Calu3 (cell line): ENCODE measurements around the gene LCNL1. TPM values are rescaled to one million over a fixed set of nuclear protein-coding genes. Genes with fewer than 3 reads are reported as not detected.

ENCODE experiments used
- BruUV-seq: library from RNA; stranded (reverse); fragments of 400-500 nt; replicated peaks from 2 replicates; lab custom pipeline; 2021; lab: Mats Ljungman, UMichigan
- CTCF ChIA-PET: fragments of 300-600 bp; sonication (Branson Sonifier 250); formaldehyde crosslinking; loops from one replicate; lab custom pipeline; 2022; ENCODE audit warnings: antibody characterized with exemption; lab: Charles Lee
- DNase-seq: peaks from one replicate; pipeline ENCODE4 v3.0.0; 2022
- H3K27ac Mint-ChIP-seq: one replicate; pipeline ENCODE4 v1.8.0; 2022; ENCODE audit warnings: mixed read lengths; ENCODE audit not compliant: unreplicated experiment
- H3K27me3 Mint-ChIP-seq: one replicate; pipeline ENCODE4 v1.8.0; 2022; ENCODE audit warnings: mixed read lengths; ENCODE audit not compliant: unreplicated experiment
- H3K36me3 Mint-ChIP-seq: one replicate; pipeline ENCODE4 v1.8.0; 2022; ENCODE audit warnings: mild to moderate bottlenecking, moderate library complexity, mixed read lengths; ENCODE audit not compliant: insufficient read depth, unreplicated experiment
- H3K4me1 Mint-ChIP-seq: one replicate; pipeline ENCODE4 v1.8.0; 2022; ENCODE audit warnings: mild to moderate bottlenecking, low read depth, mixed read lengths; ENCODE audit not compliant: unreplicated experiment
- H3K4me3 Mint-ChIP-seq: one replicate; pipeline ENCODE4 v1.8.0; 2022; ENCODE audit warnings: mild to moderate bottlenecking, low read depth, moderate library complexity, mixed read lengths; ENCODE audit not compliant: unreplicated experiment
- H3K9me3 Mint-ChIP-seq: one replicate; pipeline ENCODE4 v1.8.0; 2022; ENCODE audit warnings: low read depth, mixed read lengths; ENCODE audit not compliant: unreplicated experiment
- intact Hi-C: fragments of 100-400 bp; cut with micrococcal nuclease; formaldehyde crosslinking; loops from one replicate; pipeline ENCODE4 v1.10.0; 2022; ENCODE audit not compliant: unreplicated experiment
- total RNA-seq: library from RNA; stranded (reverse); gene quantifications from 2 replicates; pipeline ENCODE4 v1.2.3, GENCODE V29; 2022
- TF ChIP-seq, protein P1 (sequence below): fragments of 200-600 bp; IDR thresholded peaks from one replicate; pipeline ENCODE4 v1.8.0; 2022; ENCODE audit warnings: antibody characterized with exemption; ENCODE audit not compliant: unreplicated experiment

The LCNL1 gene
- total RNA-seq, 1 experiment from 2014 or later, result not detected

DNA sequence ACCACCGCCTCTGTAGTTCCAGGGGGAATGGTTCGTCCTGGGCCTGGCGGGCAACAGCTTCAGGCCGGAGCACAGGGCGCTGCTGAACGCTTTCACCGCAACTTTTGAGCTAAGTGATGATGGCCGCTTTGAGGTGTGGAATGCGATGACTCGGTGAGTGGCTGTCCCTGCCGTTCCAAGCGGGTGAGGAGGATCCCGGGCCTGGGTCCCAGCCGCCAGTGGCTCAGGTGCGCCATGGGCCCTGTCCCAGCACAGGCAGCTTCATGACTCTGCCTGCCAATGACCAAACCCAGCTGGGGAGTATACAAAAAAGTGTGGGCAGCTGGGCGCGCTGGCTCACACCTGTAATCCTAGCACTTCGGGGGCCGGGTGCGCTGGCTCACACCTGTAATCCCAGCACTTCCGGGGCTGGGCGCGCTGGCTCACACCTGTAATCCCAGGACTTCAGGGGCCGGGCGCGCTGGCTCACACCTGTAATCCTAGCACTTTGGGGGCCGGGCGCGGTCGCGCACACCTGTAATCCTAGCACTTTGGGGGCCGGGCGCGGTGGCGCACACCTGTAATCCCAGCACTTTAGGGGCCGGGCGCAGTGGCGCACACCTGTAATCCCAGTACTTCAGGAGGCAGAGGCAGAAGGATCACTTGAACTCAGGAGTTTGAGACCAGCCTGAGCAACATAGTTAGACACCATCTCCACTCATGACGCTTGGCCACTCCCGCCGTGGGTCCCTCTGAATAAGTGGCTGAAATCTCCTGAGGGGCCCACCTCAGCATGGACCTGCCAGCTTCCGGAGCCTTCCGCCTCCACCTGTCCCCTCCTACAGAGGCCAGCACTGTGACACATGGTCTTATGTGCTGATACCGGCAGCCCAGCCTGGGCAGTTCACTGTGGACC lies 29.7 kb upstream of the LCNL1 start:
- TF ChIP-seq, protein P1, sequence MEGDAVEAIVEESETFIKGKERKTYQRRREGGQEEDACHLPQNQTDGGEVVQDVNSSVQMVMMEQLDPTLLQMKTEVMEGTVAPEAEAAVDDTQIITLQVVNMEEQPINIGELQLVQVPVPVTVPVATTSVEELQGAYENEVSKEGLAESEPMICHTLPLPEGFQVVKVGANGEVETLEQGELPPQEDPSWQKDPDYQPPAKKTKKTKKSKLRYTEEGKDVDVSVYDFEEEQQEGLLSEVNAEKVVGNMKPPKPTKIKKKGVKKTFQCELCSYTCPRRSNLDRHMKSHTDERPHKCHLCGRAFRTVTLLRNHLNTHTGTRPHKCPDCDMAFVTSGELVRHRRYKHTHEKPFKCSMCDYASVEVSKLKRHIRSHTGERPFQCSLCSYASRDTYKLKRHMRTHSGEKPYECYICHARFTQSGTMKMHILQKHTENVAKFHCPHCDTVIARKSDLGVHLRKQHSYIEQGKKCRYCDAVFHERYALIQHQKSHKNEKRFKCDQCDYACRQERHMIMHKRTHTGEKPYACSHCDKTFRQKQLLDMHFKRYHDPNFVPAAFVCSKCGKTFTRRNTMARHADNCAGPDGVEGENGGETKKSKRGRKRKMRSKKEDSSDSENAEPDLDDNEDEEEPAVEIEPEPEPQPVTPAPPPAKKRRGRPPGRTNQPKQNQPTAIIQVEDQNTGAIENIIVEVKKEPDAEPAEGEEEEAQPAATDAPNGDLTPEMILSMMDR, result no peak
- no peaks in the 10 kb centered on the region for H3K27me3 Mint-ChIP-seq
- H3K4me1 Mint-ChIP-seq, result no peaks in the 10 kb centered on the region
- H3K9me3 Mint-ChIP-seq, result no peaks in the 10 kb centered on the region
- H3K36me3 Mint-ChIP-seq, result peaks cover 14% of the 10 kb centered on the region
- no peak for DNase-seq
- no TSS peak for BruUV-seq
- intact Hi-C loops, result no loop called here
- CTCF ChIA-PET, result interaction anchor here (0.7 kb wide), 1 partner anchor 134 kb away, joined by 5 read pairs; the partner anchor contains the start of gene MAN1B1
- no peak overlapping the region for H3K27ac Mint-ChIP-seq
- H3K4me3 Mint-ChIP-seq, result no peak overlapping the region

DNA sequence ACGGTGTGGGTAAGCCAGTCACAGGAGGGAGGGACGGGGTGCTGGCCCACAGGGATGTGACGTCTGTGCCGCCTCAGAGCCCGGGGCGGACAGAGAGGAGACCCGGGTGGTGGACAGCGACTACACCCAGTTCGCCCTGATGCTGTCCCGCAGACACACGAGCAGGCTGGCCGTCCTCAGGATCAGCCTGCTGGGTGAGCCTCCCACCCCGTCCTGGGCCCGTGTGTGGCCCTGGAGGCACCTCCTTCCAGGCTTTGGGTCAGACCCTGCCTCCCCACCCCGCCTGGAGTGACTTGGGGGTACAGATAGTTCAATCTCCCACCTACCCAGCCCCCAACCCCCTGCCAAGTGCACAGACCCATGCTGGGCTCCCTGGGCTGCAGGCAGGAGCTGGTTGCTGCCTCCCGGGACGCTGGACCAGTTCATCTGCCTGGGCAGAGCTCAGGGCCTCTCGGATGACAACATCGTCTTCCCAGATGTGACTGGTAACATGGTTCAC lies 29.0 kb upstream of the LCNL1 start:
- no peaks in the 10 kb centered on the region for H3K9me3 Mint-ChIP-seq
- peaks cover 14% of the 10 kb centered on the region for H3K36me3 Mint-ChIP-seq
- no peak for DNase-seq
- CTCF ChIA-PET, result no interaction called here
- intact Hi-C loops, result no loop called here
- no TSS peak for BruUV-seq
- H3K27me3 Mint-ChIP-seq, result no peaks in the 10 kb centered on the region
- no peaks in the 10 kb centered on the region for H3K4me1 Mint-ChIP-seq
- no peak overlapping the region for H3K4me3 Mint-ChIP-seq
- TF ChIP-seq, protein P1, result no peak
- H3K27ac Mint-ChIP-seq, result no peak overlapping the region

DNA sequence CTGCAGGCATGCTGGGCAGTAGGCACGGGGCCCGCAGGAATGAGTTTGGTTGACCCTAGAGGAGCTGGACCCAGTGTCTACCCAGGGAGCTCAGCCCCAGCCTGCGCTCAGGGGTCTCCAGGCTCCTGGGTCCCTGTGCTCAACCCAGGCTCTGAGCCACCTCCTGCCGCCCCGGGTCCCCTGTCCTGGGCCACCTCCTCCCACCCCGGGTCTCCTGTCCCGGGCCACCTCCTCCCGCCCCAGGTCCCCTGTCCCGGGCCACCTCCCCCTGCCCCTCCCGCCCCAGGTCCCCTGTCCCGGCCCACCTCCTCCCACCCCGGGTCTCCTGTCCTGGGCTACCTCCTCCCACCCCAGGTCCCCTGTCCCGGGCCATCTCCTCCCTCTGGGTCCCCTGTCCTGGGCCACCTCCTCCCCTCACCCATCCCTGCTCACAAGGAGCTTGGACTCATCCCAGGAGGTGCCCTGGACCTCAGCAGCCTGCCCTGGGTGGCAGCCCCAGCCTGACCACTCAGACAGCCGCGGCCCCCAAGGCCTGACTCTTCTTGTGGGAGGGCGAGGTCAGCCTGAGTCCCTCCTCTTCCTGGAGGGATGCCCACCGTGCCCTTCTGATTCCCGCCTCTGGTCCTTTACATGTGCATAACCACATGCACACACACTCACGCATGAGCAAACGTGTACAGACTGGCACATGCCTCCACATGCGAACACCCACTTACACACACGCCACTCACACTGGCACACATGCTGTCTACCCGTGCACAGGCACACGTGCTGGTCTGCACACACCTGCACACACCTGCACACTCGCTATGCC lies 28.3 kb upstream of the LCNL1 start:
- DNase-seq, result no peak
- TF ChIP-seq, protein P1, result no peak
- CTCF ChIA-PET, result no interaction called here
- intact Hi-C loops, result no loop called here
- BruUV-seq, result no TSS peak
- Mint-ChIP-seq H3K9me3 (no peaks in the 10 kb centered on the region), H3K4me3 (no peak overlapping the region), H3K4me1 (no peaks in the 10 kb centered on the region), H3K27ac (no peak overlapping the region), H3K27me3 (no peaks in the 10 kb centered on the region), H3K36me3 (peaks cover 11% of the 10 kb centered on the region)

DNA sequence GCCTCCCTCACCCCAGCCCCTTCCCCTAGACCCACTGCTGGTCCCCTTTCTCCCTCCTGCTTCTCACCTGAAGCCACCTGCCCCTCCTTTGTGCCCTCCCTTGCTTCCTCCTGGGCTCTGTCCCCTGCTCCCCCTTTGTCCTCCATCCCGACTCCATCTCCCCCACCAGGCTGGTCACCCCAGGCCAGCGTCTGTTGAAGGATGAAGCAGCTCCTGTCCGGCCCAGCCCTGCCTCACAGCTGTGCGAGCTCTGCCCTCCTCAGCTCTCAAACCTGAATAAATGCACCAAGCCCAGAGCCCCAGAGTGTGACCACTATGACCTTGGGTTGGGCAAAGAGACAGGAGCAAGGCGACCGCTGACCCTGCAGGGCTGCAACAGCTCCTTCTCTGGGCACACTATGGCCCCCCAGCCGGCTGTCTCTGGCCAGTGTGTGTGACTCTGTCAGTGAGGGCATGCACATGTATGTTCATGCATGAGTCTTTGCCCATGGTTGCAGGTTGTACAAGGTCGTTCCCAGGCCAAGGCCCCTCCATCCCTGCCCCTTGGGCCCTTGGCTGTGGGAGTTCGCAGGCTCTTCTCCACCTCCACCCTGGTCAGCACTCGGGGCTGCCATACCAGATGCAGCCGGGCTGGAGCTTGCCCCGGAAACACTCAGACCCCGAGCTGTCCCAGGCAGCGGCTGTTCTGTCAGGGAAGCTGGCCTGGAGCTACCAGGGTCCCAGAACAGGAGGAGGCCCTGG lies 27.4 kb upstream of the LCNL1 start:
- no peaks in the 10 kb centered on the region for H3K27me3 Mint-ChIP-seq
- no TSS peak for BruUV-seq
- no peaks in the 10 kb centered on the region for H3K9me3 Mint-ChIP-seq
- H3K36me3 Mint-ChIP-seq, result peaks cover 2% of the 10 kb centered on the region
- DNase-seq, result no peak
- CTCF ChIA-PET, result interaction anchor here (0.6 kb wide), 1 partner anchor 135 kb away, joined by 3 read pairs; no protein-coding TSS in a partner anchor
- intact Hi-C loops, result no loop called here
- TF ChIP-seq, protein P1, result no peak
- no peak overlapping the region for H3K27ac Mint-ChIP-seq
- H3K4me3 Mint-ChIP-seq, result no peak overlapping the region
- no peaks in the 10 kb centered on the region for H3K4me1 Mint-ChIP-seq
